HL-60 (cell line): ENCODE measurements around the gene MEIS1.

Source experiments
- CTCF ChIP-seq: IDR thresholded peaks from one replicate; pipeline ENCODE4 v1.5.1; 2011; ENCODE audit warnings: low read length, control low read depth, inconsistent platforms; ENCODE audit not compliant: insufficient read depth
- GABPA ChIP-seq: IDR thresholded peaks from 2 replicates; pipeline ENCODE4 v1.6.1; 2012; ENCODE audit warnings: low read depth
- POLR2AphosphoS5 ChIP-seq: IDR thresholded peaks from 2 replicates; pipeline ENCODE4 v1.6.1; 2012; ENCODE audit warnings: low read depth
- REST ChIP-seq: IDR thresholded peaks from 2 replicates; pipeline ENCODE4 v1.6.1; 2012; ENCODE audit warnings: low read depth; ENCODE audit not compliant: insufficient replicate concordance
- SPI1 ChIP-seq: IDR thresholded peaks from 2 replicates; pipeline ENCODE4 v1.6.1; 2012; ENCODE audit warnings: low read depth, mild to moderate bottlenecking, borderline replicate concordance

GRCh38 chr2:66421612-66422011, 13.3 kb upstream of the MEIS1 start:
- TF ChIP-seq CTCF (no peak), POLR2AphosphoS5 (no peak), REST (no peak), GABPA (no peak), SPI1 (no peak)
